Measurements from ENCODE around the gene CEBPZ.
A peak's percentile ranks its signal among the peaks of the same experiment; 100 is the strongest.

Gene CEBPZ

DNA sequence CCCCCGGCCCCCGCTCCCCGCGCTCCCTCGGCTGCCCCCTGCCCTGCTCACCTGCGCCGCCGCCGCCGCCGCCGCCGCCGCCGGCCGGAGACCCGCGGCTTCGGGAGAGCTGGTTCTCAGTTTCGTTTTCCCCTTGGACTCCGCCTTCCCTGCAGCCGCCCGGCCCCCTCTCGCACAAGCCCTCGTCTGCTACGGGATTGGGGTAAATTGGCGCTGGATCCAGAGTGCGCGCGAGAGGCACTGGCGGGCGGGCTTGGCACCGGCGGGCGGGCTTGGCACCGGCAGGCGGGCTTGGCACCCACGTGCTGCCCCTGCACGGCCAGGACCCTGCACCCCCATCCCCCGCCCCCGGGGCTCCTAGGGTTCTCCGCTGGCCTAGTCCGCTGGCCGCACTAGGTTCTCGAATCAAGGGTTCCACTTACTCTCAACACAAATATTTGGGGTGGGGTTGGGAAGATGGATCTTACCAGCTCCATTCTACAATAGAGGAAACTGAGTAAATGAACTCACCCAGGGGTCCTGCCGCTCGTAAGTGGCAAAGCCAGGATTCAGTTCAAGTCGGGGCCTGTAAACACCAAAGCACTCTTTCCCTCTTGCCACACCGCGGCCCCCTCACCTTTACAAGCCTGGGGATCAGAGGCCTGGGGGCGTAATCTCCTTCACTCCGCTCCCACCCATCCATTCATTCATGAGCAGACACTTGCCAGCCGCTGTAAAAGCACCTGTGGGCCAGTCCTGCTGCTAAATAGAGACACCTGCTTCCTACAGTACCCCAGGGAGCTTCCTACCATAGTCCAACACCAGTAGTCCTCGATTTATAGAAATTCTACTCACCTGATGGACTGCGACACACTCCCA lies 74.3 kb downstream of the CEBPZ start, which contains the start of gene EIF2AK2:
Gene EIF2AK2, minus strand, starts transcription at position 124 of the 858 bp plus-strand sequence. CDS start 9,174 bp downstream, outside the sequence.
- peak; percentile 42 for DNase-seq (ENCODE audit: low read depth)
- H3K4me3 ChIP-seq (ENCODE audit: low read length) = peak within 1 kb of the TSS; percentile 83
- TF ChIP-seq, protein P1, sequence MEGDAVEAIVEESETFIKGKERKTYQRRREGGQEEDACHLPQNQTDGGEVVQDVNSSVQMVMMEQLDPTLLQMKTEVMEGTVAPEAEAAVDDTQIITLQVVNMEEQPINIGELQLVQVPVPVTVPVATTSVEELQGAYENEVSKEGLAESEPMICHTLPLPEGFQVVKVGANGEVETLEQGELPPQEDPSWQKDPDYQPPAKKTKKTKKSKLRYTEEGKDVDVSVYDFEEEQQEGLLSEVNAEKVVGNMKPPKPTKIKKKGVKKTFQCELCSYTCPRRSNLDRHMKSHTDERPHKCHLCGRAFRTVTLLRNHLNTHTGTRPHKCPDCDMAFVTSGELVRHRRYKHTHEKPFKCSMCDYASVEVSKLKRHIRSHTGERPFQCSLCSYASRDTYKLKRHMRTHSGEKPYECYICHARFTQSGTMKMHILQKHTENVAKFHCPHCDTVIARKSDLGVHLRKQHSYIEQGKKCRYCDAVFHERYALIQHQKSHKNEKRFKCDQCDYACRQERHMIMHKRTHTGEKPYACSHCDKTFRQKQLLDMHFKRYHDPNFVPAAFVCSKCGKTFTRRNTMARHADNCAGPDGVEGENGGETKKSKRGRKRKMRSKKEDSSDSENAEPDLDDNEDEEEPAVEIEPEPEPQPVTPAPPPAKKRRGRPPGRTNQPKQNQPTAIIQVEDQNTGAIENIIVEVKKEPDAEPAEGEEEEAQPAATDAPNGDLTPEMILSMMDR (conservative IDR thresholded peaks at IDR 0.05; ENCODE audit: low read depth, low read length) = no peak

DNA sequence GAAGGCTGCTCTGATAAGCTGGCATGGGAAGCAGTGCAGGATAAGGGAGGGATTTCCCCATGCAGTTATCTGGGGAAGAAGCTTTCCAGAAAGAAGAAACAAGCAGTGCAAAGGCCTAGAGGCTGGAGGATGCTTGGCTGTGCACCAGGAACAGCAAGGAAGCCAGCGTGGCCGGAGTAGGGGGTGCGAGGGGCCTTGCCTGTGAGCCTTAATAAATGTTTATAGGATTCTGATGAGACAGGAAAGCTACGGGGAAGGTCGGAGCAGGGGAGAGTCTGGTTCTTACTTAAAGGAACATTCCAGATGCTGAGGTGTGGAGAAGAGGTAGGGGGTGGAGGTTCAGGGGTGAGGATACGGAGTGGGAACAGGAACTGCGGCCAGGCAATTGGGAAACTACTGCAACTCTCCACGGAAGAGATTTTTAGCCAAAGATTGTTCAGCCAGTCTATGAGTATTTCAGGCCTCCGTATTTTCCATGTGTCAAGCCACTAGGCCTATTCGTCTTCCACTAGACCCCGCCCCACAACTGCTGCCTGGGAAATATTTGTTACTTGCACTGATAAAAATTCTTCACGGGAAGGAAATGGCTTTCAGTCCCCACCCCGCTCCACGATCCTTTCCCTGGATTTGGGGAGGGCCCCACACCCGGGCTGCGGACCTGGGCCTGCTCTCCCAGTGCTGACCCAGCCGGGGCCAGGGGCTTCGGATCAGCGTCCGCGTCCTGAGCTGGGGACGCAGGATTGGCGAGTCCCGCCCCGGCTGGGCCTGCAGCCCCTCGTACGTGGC lies 75.1 kb downstream of the CEBPZ start:
- TF ChIP-seq, protein P1 (conservative IDR thresholded peaks at IDR 0.05; ENCODE audit: low read depth, low read length) = no peak
- no peak for DNase-seq (ENCODE audit: low read depth)
- peak overlapping the region; percentile 83 for H3K4me3 ChIP-seq (ENCODE audit: low read length)

DNA sequence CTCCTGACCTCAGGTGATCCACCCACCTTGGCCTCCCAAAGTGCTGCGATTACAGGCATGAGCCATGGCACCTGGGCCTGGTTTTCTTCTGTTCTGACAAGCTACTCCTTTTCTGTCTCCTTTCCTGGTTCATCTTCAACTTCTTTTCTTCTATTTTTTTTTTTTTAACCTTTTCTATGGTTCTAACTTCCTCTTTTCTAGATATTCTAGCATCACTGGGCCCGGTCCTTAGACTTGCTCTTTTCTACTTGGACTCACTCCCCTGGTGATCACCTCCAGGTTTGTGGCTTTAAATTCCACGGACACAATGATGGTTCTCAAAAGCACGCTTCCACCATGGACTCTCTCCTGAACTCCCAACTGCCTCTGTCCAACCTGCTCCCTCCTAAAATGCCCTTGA lies 76.6 kb downstream of the CEBPZ start:
- H3K4me3 ChIP-seq (ENCODE audit: low read length) = no peak overlapping the region
- TF ChIP-seq, protein P1 (conservative IDR thresholded peaks at IDR 0.05; ENCODE audit: low read depth, low read length) = no peak
- no peak for DNase-seq (ENCODE audit: low read depth)

DNA sequence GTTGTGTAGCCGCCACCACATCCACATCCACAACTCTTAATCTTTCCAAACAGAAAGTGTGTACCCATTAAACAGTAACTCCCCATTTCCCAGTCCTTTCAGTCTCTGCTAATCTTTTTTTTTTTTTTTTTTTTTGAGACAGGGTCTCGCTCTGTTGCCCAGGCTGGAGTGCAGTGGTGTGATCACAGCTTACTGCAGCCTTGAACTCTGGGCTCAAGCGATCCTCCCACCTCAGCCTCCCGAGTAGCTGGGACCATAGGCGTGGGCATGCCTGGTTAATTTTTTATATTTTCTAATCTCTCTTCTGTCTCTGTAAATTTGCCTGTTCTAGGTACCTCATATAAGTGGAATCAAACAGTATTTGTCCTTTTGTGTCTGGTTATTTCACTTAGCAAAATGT lies 78.2 kb downstream of the CEBPZ start:
- TF ChIP-seq, protein P1 (conservative IDR thresholded peaks at IDR 0.05; ENCODE audit: low read depth, low read length) = no peak
- no peak for DNase-seq (ENCODE audit: low read depth)
- no peak overlapping the region for H3K4me3 ChIP-seq (ENCODE audit: low read length)
